GM23248 (cell line): ENCODE measurements around the gene UBE2L3.
"Not testable (repeated sequence)": the region's sequence is repeated elsewhere in the genome, so short reads cannot be mapped to it uniquely, and the experiment has no call there.

Experiments used
- EZH2 ChIP-seq: fragments of 200-600 bp; sonication (generic); IDR thresholded peaks from 2 replicates; pipeline ENCODE4 v1.6.1; 2018; ENCODE audit warnings: antibody characterized with exemption, mild to moderate bottlenecking; ENCODE audit not compliant: insufficient read depth, poor library complexity, severe bottlenecking
- EZH2phosphoT487 ChIP-seq: fragments of 200-600 bp; sonication (generic); IDR thresholded peaks from 2 replicates; pipeline ENCODE4 v1.6.1; 2018; ENCODE audit warnings: antibody characterized with exemption, moderate library complexity, mild to moderate bottlenecking, low read depth; ENCODE audit not compliant: insufficient read depth

DNA sequence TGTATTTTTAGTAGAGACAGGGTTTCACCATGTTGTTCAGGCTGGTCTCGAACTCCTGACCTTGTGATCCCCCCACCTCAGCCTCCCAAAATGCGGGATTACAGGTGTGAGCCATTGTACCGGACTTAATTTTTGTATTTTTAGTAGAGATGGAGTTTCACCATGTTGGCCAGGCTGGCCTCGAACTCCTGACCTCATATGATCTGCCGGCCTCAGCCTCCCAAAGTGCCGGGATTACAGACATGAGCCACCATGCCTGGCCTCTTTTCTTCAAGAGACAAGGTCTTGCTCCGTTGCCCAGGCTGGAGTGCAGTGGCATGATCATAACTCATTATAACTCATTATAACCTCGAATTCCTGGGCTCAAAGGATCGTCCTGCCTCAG, 13.1 kb downstream of the UBE2L3 start:
- not testable (repeated sequence) for TF ChIP-seq EZH2phosphoT487, EZH2
